LNCaP clone FGC (cell line): Measurements from ENCODE around the gene DST.

Experiments
- DNase-seq: peaks from one replicate; pipeline ENCODE4 v3.0.0-alpha.2; 2011; ENCODE audit warnings: low read depth
- H3K4me3 ChIP-seq: 2 replicates; pipeline ENCODE4 v1.5.1; 2011; ENCODE audit warnings: mild to moderate bottlenecking, low read depth, low read length, control low read depth
- TF ChIP-seq, protein P1 (sequence below): IDR thresholded peaks from 2 replicates; pipeline ENCODE4 v1.5.1; 2012; ENCODE audit warnings: mild to moderate bottlenecking; ENCODE audit not compliant: control insufficient read depth, insufficient read depth; ENCODE audit errors: extremely low read depth

Gene DST

GRCh38 chr6:56534680-56535419 lies 107.8 kb downstream of the DST start:
- H3K4me3 ChIP-seq: no peak overlapping the region
- peak; percentile 18 for DNase-seq
- TF ChIP-seq, protein P1, sequence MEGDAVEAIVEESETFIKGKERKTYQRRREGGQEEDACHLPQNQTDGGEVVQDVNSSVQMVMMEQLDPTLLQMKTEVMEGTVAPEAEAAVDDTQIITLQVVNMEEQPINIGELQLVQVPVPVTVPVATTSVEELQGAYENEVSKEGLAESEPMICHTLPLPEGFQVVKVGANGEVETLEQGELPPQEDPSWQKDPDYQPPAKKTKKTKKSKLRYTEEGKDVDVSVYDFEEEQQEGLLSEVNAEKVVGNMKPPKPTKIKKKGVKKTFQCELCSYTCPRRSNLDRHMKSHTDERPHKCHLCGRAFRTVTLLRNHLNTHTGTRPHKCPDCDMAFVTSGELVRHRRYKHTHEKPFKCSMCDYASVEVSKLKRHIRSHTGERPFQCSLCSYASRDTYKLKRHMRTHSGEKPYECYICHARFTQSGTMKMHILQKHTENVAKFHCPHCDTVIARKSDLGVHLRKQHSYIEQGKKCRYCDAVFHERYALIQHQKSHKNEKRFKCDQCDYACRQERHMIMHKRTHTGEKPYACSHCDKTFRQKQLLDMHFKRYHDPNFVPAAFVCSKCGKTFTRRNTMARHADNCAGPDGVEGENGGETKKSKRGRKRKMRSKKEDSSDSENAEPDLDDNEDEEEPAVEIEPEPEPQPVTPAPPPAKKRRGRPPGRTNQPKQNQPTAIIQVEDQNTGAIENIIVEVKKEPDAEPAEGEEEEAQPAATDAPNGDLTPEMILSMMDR: no peak

DNA sequence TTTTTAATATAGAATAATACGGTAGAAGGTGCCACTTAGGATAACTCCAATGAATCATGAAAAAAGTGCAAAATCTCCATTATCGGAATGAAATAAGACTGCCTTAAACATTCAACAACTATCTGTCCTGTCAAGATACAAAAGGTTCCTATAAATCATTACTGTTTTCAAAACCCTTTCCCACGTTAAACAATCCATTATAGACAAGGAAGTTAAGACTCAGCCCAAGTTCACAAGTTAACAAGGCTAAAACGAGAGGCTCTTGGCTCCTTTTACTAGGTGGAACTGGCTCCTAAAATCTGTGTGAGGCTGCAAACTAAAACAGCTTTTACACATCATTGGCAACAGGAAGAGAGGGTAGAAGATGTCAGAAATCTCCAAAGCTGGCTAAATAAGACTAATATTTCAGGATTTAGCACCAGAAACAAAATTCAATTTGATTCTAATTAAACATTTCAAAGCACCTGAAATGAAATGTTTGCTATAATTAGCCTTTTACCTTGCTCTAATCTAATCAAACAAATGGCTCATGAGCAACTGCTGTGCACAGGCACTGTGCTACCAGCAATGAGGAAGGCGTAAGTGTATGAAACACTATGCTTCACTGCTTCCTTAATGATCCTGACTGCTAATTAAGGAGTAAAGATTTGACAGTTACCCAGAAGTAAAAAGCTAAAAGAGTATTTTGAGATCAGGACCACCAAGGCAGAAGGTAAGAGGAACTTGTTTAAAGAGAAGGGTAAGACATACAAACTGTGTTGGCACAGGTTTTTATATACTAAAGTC lies 109.7 kb downstream of the DST start:
- H3K4me3 ChIP-seq: no peak overlapping the region
- DNase-seq: peak; percentile 80
- TF ChIP-seq, protein P1: no peak

GRCh38 chr6:56531839-56532595 lies 110.7 kb downstream of the DST start:
- TF ChIP-seq, protein P1: no peak
- no peak for DNase-seq
- no peak overlapping the region for H3K4me3 ChIP-seq

DNA sequence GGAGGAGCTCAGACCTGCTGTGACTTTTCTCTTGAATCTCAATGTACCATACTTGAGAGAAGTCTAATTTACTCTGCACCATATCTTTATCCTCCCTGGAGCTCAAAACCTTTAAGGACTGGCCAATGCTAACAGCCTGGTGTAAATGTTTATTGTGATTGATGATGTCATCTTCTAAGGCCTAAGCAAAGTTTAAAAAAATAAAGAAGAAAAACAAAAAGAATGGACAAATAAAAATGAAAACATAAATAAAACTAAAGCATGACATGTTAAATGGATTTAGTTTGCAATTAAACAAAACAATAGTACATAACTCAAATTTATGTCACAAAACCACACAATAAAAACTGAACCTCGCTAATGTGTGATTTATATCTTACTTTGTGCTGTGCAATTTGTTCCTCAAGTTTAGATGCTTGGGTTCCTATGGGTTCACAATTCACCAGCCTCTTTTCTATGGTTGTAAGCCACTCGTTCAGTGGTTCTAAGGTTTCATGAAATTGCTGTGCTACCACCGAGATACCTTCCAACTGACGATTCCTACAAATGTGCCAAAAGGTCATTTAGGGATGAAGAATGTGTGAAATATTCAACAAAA lies 113.0 kb downstream of the DST start:
- TF ChIP-seq, protein P1: no peak
- H3K4me3 ChIP-seq: no peak overlapping the region
- no peak for DNase-seq

- TF ChIP-seq, protein P1: no peak
- no peak overlapping the region for H3K4me3 ChIP-seq
- no peak for DNase-seq
Observed at GRCh38 chr6:56528412-56528841, 114.3 kb downstream of the DST start.

GRCh38 chr6:56527934-56528333 lies 114.8 kb downstream of the DST start:
- H3K4me3 ChIP-seq: no peak overlapping the region
- TF ChIP-seq, protein P1: no peak
- DNase-seq: no peak
